GM21576 (cell line): ENCODE data around the gene PIP5K1B.

ENCODE experiments used
- ATAC-seq: cut with Tn5 transposase; IDR thresholded peaks from one replicate; pipeline ENCODE4 v1.9.1; 2021; ENCODE audit warnings: mild to moderate bottlenecking, moderate library complexity; ENCODE audit not compliant: unreplicated experiment

The PIP5K1B gene

GRCh38 chr9:68707801-68708488 is 2.9 kb downstream of the PIP5K1B start:
- no peak for ATAC-seq

- ATAC-seq = peak; percentile 27
Measured at GRCh38 chr9:68708513-68708912, 3.5 kb downstream of the PIP5K1B start.

- no peak for ATAC-seq
Measured at GRCh38 chr9:68709291-68710110, 4.5 kb downstream of the PIP5K1B start.

GRCh38 chr9:68710111-68710471 is 5.1 kb downstream of the PIP5K1B start:
- no peak for ATAC-seq

- ATAC-seq = no peak
Measured at GRCh38 chr9:68711281-68711680, 6.2 kb downstream of the PIP5K1B start.

- ATAC-seq = no peak
Measured at GRCh38 chr9:68711932-68712331, 6.9 kb downstream of the PIP5K1B start.

GRCh38 chr9:68714416-68715180 is 9.6 kb downstream of the PIP5K1B start:
- ATAC-seq = no peak

GRCh38 chr9:68715181-68715456 is 10.1 kb downstream of the PIP5K1B start:
- ATAC-seq = no peak

- ATAC-seq = no peak
Measured at GRCh38 chr9:68717552-68718443, 12.8 kb downstream of the PIP5K1B start.

- ATAC-seq = no peak
Measured at GRCh38 chr9:68719847-68720246, 14.8 kb downstream of the PIP5K1B start.

GRCh38 chr9:68720656-68721313 is 15.7 kb downstream of the PIP5K1B start:
- ATAC-seq = no peak

GRCh38 chr9:68721666-68722330 is 16.8 kb downstream of the PIP5K1B start:
- ATAC-seq = no peak

- ATAC-seq = no peak
Measured at GRCh38 chr9:68725070-68725469, 20.0 kb downstream of the PIP5K1B start.

- no peak for ATAC-seq
Measured at GRCh38 chr9:68726489-68726888, 21.4 kb downstream of the PIP5K1B start.

GRCh38 chr9:68727636-68728035 is 22.6 kb downstream of the PIP5K1B start:
- no peak for ATAC-seq

- ATAC-seq = no peak
Measured at GRCh38 chr9:68728731-68729130, 23.7 kb downstream of the PIP5K1B start.

GRCh38 chr9:68730570-68731235 is 25.7 kb downstream of the PIP5K1B start:
- ATAC-seq = no peak

- ATAC-seq = no peak
Measured at GRCh38 chr9:68731857-68732256, 26.8 kb downstream of the PIP5K1B start.

- no peak for ATAC-seq
Measured at GRCh38 chr9:68732405-68733020, 27.5 kb downstream of the PIP5K1B start.
